HG03520 (cell line): ENCODE data around the gene PAIP2B.
"Not testable (repeated sequence)": the region's sequence is repeated elsewhere in the genome, so short reads cannot be mapped to it uniquely, and the experiment has no call there.

Source experiments
- ATAC-seq: cut with Tn5 transposase; IDR thresholded peaks from one replicate; pipeline ENCODE4 v1.9.1; 2021; ENCODE audit warnings: mild to moderate bottlenecking, moderate library complexity; ENCODE audit not compliant: unreplicated experiment

PAIP2B gene, protein sequence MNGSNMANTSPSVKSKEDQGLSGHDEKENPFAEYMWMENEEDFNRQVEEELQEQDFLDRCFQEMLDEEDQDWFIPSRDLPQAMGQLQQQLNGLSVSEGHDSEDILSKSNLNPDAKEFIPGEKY

GRCh38 chr2:71226965-71227560 lies at the start of gene PAIP2B:
Gene PAIP2B (minus strand): TSS chr2:71227103. CDS start chr2:71202589, 24,514 bp downstream.
- peak; percentile 92 for ATAC-seq

GRCh38 chr2:71275939-71276310 lies 49.0 kb upstream of the PAIP2B start:
- ATAC-seq: no peak

DNA sequence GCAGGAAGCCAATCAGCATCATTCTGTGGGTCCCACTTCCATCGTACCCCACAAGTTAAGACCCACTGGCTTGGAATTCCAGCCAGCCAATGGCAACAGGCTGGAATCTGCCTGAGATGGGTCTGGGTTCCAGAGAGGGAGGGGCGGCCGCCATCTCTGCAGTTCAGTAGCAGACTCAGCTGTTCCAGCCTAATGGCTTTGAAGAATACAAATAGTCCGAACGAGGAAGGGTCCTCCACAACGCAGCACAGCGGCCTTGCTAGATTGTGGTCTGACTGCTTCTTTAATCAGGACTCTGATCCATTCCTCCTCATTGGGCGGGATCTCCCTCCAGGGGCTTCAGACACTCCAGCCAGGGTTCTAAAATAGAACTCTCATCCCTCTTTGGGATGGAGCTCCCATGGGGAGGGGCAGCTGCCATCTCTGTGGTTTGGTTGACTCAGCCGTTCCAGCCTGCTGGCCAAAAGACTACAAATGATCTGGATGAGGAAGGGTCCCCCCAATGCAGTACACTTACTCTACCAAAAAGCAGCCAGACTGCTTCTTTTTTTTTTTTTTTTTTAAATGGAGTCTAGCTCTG lies 42.7 kb upstream of the PAIP2B start:
- no peak for ATAC-seq

DNA sequence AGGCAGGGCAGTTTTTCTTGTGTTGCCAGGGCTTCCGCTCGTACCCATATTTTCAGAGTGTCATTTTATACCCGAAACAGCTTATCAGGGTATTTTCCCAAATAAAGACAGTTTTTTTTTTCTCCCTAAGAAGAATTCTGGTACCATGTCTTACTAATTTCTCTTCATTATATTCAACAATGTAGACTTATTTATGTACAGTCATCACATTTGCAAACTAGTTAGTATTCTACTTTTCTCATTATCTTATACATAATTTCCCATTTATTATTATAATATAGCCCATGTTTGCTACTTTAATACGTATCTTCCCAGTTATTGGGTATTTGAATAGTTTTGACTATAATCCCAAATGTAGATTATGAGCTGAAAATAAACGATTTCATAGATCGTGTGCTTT lies 36.5 kb upstream of the PAIP2B start:
- no peak for ATAC-seq

GRCh38 chr2:71261534-71261933 lies 34.6 kb upstream of the PAIP2B start:
- ATAC-seq: no peak

DNA sequence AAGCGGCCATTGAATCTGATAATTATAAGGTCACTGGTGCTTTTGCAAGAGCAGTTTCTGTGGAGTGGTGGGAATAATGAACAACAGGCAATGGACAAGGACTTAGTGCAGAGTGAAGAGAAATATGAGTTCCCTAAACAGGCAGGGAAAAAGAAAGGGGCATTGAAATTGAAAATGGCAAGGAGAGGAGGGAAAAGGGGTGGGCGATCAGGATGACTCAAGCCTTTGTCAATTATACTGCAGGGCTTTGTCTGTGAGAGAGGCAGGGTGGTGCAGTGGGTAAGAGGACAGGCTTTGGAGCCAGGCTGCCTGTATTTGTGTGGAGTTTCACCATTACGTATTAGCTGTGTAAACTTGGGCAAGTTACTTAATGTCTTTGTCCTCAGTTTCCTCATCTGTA lies 29.5 kb upstream of the PAIP2B start:
- no peak for ATAC-seq

DNA sequence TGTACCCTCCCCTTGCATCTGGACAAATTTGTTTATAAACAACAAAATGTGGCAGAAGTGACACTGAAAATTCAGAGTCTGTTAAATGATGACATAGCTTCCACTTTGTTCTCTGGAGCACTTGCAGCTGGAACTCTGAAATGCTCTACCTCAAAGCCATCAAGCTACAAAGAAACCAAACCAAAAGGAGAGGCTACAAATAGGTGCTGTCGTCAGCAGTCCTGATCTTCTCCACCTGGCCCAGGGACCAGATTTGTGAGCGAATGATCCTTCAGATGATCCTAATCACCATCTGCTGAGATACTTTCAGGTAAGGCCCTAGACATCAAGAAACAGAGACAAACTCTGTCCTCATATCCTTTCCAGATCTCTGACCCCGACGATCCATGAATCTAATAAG lies 27.9 kb upstream of the PAIP2B start:
- ATAC-seq: no peak

DNA sequence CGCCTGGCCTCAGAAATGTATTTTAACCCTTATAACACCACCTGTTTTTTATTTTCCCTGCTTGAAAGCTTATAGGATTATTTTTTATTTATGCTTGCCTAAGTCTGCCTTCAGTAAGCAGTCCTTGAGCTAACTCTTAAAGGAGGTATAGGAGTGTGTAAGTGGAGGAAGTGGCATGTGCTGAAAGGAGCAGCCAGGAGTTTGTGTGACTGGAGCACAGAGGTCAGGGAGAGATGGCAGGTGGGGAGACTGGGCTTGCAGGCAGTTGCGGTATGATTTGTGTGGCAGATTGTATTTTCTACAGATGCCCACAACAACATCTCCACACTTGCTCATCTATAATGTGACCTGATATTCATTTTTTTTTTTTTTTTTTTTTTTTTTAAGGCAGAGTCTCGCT lies 27.2 kb upstream of the PAIP2B start:
- ATAC-seq: no peak

DNA sequence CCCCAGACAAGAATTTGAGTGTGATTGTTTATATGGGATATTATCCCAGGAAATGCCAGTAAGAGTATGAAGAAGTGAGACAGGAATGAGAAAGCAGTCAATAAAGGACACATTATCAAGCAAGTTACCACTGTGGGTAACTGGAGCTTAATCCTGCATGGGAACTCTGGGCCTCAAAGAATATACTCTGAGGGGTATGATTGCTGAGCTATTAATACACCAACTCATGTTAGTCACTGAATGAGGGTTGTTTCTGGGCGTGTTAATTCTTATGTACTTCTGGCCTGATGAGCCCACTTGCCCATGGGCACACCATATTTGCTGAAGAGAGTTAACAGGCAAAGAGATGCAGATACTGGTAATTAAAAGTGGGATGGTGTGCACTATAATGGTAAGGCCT lies 26.6 kb upstream of the PAIP2B start:
- ATAC-seq: no peak

GRCh38 chr2:71252862-71253261 lies 26.0 kb upstream of the PAIP2B start:
- ATAC-seq: no peak

- no peak for ATAC-seq
These were observed 24.0 kb upstream of the PAIP2B start for GRCh38 chr2:71250935-71251334.

- ATAC-seq: no peak
These were observed 17.4 kb upstream of the PAIP2B start for GRCh38 chr2:71244302-71244660.

- no peak for ATAC-seq
These were observed 16.9 kb upstream of the PAIP2B start for GRCh38 chr2:71243634-71244301.

DNA sequence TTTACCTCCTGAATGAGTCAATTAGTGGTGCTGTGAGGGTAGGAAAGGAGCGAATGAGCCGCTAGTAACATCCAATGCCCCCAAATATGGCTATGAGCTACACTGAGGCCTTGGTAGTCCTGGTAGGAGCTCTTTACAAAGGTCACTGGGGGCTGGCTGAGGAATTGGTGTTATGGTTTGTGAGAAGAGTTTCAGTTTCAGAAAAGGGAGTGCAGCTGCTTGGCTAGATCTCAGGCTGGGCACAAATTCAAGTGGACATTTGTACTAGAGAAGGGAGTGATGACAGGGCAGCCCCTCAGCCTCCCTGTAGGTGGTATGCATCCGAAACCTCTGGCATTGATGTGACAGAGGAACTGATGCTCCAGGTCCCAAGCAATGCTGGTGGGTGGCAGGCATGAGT lies 13.9 kb upstream of the PAIP2B start:
- ATAC-seq: no peak

- no peak for ATAC-seq
These were observed 11.2 kb upstream of the PAIP2B start for GRCh38 chr2:71238089-71238488.

- no peak for ATAC-seq
These were observed 9.2 kb upstream of the PAIP2B start for GRCh38 chr2:71235930-71236587.

DNA sequence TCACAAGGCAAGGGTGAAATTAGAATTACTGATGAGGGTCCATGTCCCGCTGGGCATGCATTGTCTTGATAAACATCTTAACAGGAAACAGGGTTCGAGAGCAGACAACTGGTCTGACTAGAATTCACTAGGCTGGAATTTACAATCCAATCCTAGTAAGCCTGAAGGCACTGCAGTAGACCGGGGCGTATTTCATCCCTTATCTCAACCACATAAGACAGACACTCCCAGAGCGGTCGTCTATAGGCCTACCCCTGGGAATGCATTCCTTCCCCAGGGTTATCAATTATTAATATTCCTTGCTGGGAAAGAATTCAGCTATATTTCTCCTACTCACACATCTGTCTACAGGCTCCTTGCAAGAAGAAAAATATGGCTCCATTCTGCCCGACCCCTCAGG lies 6.2 kb upstream of the PAIP2B start:
- not testable (repeated sequence) for ATAC-seq

DNA sequence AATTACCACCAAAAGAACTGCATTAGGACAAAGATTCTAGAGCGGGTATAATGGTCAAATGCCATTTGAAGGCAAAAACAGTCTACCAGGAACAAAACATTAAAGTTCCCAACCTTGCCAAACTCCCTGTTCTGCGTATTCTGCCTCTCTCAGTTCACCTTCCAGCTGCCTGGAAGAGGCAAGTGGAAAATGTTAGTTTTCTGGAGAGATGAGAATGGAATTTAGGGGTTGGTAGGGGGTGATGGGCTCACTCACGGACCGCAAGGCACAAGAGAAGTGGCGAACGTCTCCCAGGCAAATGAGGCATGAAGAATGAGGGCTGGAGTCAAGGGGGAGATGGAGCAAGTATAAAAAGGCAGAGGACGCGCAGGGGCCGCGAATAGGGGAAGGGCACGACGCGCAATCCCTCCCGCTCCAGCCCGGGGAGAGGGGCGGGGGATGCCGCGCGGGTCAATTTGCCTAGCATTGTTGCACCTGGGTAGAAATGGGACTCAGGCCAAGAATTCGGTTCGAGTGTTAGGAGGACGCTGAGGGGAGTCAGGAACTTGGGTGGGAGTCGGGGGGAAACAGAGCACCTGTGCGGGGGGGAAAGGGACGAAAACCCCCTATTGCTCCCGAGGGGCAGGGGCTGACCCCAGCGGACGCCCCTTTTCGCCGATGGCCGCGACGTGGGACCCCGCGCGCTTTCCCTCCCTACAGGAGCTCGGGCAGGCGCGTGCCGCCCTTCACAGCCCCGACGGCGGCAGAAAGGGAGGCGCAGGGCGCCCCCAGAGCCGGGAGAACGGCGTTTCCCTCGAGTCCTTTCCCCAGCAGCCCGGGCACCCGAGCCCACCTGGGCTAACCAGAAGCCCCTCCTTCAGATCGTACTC lies 573 bp downstream of the PAIP2B start:
- ATAC-seq: peak; percentile 6

DNA sequence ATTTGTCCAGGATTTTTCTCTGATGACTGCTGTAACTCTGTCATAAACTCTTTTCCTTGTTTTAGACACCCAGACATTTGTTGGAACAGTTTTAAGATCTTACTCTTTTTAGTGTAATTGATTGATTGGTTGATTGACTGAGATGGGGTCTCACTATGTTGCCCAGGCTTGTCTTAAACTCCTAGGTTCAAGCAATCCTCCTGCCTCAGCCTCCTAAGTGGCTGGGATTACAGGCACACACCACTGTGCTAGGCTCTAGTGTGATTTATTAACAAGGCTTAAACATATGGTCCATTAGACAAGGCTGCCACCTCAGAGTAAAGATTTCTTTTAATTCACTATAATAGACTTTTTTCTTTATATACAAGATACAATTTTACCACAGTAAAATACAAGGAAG lies 2.0 kb downstream of the PAIP2B start:
- no peak for ATAC-seq

DNA sequence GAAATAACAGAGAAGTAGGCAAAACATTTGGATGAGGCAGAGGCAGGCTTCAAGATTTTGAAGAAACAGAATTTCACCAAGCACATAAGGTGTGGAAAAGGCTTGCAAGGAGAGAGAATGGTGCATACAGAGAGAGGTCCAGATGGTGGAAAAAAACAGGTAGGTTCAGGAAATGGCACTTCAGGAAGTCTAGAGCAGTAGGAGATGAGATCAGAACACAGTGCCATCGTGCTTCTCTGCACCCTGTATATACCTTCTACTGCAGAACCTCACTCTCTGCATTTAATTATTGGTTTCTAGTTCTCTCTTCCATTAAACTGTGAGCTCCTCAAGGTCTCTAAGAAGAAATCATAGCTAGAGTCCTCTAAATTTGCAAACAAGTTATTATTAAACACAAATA lies 2.4 kb downstream of the PAIP2B start:
- no peak for ATAC-seq

GRCh38 chr2:71223767-71224333 lies 3.1 kb downstream of the PAIP2B start:
- ATAC-seq: no peak
